GM12892 (cell line): ENCODE measurements around the gene TLR5.

ENCODE experiments used
- POLR2A ChIP-seq: IDR thresholded peaks from 2 replicates; pipeline ENCODE4 v1.6.1; 2011; ENCODE audit warnings: low read depth, low read length, control low read depth
- POLR2AphosphoS5 ChIP-seq: IDR thresholded peaks from 2 replicates; pipeline ENCODE4 v1.6.1; 2011; ENCODE audit warnings: low read depth, low read length, control low read depth
- TAF1 ChIP-seq: IDR thresholded peaks from 2 replicates; pipeline ENCODE4 v1.6.1; 2011; ENCODE audit warnings: low read depth, mild to moderate bottlenecking, control low read depth, low read length, borderline replicate concordance

GRCh38 chr1:223147873-223148272 is 4.8 kb upstream of the TLR5 start:
- no peak for TF ChIP-seq POLR2AphosphoS5
- TF ChIP-seq POLR2A: no peak
- no peak for TF ChIP-seq TAF1
